CD4-positive, alpha-beta T cell treated with Interleukin-6 for 4 hours (primary cell): Measurements from ENCODE around the gene LRRC26.
A peak's percentile ranks its signal among the peaks of the same experiment; 100 is the strongest.

Source experiments
- DNase-seq: peaks from one replicate; pipeline ENCODE4 v3.0.0-alpha.2; 2020; ENCODE audit warnings: mixed read lengths

LRRC26 gene

DNA sequence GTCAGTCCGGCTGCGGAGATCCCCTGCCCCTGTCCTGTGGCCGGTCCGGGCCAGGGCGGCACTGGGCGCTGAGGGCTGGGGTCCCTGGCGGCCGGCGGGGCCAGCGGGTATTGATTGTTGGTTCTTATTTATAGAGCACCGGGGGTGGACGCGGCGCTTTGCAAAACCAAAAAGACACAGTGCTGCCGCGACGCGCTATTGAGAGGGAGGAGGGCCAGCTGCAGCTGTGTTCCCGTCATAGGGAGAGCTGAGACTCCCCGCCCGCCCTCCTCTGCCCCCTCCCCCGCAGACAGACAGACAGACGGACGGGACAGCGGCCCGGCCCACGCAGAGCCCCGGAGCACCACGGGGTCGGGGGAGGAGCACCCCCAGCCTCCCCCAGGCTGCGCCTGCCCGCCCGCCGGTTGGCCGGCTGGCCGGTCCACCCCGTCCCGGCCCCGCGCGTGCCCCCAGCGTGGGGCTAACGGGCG lies 2.5 kb downstream of the LRRC26 start:
- DNase-seq: no peak

DNA sequence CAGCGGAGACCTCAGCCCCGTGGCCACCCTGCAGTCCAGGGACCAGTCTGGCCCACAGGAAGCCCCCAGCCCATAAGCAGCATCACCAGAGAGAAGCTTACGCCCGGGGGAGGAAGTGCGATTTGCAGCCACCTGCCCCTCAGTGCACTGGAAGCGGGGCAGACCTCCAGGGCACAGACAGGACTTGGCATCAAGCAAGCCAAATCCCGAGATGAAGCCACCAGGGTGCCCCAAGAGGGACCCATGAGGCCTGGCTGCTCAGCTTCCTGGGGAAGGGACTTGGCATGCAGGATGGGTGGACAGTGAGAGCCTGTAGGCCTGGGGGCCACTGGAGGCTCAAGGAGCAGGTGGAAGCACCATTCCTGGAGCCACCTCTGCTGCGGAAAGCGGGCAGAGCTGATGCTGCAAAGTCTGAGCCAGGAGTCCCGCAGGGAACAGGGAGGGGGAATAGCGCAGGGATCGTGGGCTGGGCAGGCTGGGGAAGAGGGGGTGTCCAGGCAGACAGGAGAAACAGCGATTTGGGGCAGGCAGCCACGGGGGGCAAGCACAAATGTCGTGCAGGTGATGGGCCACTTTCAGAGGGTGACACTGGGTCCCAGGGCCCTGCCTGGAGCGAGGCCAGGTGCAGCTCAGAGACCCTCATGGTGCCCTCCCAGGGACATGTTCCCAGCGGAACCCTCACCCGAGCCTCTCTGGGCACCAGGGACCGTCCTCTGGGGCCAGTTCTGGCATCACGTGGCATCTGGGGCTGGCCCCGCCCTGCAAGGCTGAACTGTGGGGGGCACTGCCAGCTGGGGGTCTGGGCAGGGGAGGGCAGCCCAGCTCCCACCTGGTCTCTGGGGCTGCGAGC lies 3.2 kb downstream of the LRRC26 start:
- no peak for DNase-seq

DNA sequence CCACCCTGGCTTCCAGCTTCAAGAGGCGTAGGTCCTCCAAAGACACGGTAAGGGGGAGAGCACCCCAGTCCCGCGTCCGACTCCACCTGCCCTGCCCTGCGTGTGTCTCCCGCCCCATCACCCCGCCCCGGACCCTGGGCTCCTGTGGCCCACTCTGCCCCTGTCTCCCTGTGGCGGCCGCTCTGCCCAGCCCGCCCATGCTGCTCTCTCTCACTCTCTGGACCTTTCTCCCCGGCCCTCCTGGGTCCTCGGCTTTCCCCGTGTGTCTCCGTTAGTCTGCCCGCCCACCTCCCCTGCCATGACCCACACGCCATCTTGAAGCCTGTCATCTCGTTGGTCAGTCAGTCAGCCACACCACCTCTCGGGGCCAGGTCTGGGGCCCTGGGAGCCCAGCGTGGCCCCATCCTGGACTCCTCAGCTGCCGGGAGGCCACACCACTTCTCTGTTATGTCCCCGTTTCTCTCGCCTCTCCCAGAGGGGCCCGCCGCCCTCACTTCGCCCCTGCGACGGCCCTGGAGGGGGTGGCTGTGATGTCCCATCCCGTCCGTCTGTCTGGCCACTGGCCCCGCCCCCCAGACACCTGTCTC lies 4.5 kb downstream of the LRRC26 start:
- no peak for DNase-seq

DNA sequence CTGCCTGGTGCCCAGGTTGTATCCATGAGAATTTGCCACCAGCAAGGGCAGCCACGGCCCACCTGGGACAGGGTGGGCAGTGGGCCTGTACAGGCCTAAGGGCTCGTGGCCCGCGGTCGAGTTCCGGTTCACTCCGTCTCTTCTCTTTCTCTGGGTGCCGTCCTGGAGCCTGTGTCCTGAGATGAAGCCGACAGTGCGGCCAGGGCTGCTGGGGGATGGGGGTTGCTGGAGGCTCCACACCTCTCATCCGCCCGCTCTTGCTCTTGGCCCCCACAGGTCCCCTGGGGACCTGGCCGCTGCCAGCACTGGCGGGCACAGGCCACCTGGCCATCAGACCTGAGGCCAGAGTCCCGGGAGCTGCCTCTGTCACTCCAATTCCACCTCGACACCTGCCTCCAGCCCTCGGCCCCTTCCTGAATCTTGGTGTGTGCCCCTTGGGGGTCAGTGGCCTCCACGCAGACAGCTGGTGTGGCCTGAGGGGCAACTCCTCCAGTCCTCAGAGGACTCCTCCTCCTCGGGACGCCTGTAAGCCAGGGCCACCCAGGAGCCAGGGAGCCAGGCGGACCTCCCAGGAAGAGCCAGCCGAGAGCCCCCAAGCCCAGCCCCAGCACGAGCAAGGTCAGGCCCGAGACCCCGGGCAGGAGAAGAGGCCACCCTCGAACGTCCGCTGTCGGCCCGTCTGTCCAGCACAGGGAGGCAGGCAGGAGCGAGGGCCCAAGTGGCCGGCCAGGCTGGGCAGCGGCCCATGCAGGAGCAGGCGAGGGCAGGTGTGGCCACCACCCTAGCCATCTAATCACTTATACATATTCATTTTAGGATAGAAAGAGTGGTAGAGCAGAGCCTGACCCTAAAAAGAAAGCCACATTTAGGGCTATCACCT lies 5.2 kb downstream of the LRRC26 start:
- DNase-seq: no peak

DNA sequence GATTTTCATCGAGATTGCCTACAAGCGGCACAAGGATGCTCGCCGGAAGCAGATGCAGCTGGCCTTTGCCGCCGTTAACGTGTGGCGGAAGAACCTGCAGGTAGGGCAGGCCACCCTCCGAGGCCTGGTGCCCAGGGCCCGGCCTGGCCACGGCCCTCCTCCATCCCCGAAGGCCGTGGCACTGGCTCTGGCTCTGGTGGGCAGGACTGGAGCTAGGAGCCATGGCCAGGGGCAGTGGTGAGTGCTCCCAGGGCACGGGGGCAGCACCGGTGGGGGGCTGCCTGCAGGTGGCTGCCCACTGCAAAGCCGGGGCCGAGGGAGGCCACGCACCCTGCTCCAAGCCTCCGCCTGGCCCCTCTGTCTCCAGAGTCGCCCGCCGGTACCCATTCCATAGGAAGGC lies 6.0 kb downstream of the LRRC26 start:
- no peak for DNase-seq

DNA sequence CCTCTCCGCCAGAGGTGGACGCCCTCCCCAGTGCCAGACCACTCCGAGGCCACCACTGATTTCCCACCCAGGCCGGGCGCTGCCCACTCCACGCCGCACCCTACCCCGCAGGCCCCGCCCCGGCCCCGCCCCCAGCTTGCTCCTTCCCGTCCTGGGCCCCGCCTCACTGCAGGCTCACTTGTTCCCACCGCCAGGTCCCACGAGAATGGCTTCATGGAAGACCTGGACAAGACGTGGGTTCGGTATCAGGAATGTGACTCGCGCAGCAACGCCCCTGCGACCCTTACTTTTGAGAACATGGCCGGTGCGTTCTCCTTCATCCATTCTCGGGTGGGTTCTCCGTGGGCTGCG lies 6.5 kb downstream of the LRRC26 start:
- no peak for DNase-seq

DNA sequence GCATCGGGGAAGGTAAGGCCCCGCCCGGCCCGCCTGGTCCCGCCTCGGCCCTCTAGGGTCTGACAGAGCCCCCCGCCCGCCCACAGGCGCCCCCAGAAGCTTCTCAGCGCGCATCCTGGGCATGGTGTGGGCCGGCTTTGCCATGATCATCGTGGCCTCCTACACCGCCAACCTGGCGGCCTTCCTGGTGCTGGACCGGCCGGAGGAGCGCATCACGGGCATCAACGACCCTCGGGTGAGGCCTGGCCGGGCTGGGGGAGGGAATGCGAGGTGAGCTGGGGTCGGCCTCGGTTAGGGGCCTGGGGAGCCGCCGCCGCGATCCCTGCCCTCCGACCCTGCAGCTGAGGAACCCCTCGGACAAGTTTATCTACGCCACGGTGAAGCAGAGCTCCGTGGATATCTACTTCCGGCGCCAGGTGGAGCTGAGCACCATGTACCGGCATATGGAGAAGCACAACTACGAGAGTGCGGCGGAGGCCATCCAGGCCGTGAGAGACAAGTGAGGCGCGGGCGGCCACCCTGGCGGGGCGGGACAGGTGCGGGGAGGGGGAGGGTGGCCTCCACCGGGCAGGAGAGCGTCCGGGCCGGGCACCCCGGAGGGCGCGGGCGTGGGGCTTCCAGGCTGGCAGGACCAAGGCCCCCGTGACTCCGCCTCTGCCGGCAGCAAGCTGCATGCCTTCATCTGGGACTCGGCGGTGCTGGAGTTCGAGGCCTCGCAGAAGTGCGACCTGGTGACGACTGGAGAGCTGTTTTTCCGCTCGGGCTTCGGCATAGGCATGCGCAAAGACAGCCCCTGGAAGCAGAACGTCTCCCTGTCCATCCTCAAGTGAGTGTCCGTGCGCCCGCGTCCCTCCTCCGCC lies 7.1 kb downstream of the LRRC26 start:
- DNase-seq: peak; percentile 43

DNA sequence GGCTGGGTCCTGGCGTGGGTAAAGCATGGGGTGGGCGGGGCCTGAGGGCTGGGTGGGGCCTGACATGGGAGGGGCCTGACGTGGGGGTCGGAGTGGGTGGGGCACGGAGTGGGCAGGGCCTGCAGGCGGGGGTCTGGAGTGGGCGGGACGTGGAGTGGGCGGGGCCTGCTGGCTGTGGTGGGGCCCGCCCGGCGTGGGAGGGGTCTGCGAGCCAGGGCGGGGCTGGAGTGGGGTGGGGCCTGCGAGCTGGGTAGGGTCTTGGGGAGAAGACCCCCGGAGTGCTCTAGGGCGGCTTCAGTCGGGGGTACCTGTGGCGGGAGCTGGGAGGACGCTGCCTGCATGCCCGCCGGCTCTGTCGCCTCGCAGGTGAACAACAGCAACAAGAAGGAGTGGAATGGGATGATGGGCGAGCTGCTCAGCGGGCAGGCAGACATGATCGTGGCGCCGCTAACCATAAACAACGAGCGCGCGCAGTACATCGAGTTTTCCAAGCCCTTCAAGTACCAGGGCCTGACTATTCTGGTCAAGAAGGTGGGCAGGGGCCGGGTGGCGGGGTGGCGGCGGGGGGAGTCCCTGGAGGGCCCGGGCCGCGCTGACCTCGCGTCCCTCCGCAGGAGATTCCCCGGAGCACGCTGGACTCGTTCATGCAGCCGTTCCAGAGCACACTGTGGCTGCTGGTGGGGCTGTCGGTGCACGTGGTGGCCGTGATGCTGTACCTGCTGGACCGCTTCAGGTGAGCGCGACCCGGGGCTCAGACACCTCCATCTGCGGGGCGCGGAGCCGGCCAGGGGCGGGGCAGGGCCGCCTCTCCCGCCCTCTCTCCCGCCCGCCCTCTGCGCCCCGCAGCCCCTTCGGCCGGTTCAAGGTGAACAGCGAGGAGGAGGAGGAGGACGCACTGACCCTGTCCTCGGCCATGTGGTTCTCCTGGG lies 8.0 kb downstream of the LRRC26 start:
- no peak for DNase-seq

DNA sequence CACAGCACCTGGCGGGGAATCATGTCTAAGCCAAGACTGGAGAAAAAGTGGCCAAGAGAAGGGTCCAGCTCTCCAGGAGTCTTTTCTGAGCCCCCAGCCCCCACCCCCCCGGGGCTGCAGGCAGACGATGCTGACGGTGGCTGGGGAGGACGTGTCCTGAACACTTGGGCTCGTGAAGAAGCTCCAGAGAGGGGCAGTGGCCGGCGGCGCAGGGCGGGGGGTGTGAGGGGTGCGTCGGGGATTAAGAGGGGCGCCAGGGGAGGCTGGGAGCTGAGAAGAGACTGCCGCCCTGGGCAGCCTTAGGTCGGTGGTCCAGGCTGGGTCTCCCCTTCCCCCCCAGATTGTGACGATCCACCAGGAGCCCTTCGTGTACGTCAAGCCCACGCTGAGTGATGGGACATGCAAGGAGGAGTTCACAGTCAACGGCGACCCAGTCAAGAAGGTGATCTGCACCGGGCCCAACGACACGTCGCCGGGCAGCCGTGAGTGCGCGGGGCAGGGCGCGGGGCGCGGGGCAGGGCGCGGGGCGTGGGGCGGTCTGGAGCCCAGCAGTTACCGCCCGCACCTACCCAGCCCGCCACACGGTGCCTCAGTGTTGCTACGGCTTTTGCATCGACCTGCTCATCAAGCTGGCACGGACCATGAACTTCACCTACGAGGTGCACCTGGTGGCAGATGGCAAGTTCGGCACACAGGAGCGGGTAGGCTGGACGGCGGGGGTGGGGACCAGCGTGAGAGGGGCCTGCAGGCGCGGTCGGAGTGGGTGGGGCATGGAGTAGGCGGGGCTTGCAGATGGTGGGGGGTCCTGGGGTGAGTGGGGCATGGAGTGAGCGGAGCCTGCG lies 8.9 kb downstream of the LRRC26 start:
- DNase-seq: no peak

DNA sequence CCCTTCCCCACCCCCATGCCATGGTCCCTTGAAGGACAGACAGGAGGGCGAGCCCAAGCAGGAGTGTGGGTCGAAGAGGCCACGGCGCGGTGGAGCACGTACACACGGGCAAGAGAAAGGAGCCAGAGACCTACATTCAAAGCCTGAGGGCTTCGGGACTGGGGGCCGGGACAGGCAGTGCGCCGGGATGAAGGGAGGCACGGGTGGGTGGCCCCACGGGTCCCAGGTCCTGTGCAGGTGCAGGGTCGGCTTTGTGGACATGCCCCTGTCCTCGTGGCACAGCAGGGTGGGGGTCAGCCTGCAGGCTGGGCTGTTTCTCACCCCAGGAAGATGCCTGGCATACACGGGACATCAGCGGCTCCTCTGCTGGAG lies 9.8 kb downstream of the LRRC26 start:
- no peak for DNase-seq

DNA sequence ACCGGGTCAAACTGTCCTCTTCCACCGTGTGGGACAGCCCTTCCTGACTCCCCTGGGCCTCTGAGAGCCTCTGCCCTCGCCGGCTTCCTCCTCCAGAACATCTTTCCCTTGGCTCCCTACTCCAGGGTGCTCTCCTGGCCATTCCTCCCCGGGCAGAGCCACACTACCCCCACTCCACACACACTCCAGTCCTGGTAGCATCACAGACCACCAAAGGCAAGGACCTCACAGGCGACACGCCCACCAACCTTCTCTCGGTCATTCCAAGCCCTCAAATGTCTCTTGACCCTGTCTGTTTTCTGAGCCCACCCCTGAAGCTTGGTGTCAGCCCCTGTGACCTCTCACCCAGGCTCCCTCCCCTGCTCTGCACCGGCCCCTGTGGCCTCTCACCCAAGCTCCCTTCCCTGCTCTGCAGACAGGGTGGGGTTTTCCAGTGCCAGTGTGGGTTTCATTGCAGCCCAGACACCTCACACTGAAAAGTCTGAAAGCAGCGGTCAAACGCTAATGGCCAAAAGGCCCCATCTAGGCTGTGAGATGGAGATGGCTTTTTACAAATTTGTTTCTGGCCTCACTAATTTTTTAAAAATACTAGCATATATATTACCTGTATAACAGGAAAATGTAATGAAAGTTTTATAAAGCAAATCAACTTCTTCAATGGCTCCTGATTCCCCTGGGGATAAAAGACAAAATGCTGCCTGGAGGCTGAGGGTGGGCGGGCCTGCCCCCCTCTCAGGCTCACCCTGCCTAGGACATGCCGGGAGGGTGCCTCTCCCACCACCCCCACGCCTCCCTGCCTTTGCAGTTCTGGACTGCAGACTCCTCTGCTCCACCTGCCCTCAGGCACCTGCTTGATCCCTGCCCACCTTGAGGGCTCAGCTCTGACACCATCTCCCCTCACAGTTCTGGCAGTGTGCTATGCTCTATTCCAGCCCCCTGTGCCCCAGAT lies 10.5 kb downstream of the LRRC26 start:
- DNase-seq: no peak

DNA sequence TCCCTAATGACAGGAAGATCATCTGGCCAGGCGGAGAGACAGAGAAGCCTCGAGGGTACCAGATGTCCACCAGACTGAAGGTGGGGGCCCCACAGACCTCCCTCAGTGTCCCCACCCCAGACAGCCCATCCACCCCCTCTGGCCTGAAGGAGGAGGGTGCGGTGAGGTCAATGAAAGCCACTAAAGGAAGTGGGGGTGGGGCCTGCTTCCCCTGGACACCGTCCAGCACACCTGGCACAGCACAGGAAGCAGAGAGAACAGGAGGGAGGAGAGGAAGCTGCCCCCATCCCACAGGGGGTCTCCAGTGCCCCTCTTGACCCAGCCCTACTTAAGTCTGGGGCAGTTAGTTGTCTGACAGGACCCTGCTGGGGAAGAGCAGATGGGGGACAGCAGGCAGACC lies 11.2 kb downstream of the LRRC26 start:
- no peak for DNase-seq

DNA sequence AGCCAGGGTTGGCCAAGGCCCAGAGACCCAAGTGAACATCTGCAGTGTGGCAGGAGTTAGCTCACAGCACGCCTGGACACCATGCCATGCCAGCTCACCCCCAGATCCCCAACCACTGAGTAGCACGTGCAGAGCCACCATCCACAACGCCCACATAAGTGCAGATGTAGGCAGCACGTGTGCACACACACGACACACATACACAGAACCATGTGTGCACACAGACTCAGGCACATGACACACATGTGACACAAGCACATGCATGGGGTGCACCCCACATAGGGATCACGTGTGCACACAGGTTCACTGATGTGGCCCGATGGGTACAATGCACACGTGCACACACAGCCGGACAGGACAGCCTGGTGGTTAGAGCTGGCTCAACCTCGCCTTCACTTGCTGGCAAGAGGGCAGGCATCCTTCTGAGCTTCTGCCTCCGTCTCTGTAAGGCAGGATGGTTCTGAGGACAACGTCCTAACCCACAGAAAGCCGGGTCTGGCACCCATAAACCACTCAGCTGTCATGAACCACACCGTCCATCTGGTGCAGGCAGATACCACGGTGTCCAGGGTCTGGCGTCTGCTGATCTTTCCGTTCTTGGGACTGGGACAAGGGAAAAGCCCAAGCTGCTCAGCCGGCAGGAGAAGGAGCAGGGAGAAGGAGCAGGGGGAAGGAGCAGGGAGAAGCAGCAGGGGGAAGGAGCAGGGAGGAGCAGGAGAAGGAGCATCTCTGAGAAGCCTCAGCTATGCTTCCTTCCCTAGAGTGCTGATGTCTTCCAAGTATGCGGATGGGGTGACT lies 12.0 kb downstream of the LRRC26 start:
- DNase-seq: no peak

DNA sequence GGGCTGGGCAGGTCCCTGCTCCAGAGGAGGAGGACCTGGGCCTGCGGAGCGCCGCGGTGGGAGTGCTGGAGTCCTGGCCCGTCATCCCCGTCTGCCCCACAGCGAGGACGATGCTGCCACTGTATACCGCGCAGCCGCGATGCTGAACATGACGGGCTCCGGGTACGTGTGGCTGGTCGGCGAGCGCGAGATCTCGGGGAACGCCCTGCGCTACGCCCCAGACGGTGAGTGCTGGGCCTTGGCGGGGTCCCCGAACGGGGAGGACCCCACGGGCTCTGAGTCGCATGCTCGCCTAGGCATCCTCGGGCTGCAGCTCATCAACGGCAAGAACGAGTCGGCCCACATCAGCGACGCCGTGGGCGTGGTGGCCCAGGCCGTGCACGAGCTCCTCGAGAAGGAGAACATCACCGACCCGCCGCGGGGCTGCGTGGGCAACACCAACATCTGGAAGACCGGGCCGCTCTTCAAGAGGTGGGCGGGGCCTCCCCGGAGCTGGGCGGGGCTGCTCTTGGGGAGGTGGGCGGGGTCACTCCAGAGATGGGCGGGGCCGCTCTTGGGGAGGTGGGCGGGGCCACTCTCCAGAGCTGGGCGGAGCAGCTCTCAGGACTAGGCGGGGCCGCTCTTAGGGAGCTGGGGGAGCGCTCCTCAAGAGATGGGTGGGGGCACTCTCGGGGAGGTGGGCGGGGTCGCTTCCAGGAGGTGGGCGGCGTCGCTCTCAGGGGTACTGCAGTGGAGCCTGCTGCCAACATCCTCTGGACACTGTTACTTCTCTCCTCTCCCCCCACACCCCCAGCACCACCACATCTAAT lies 13.1 kb downstream of the LRRC26 start:
- DNase-seq: peak; percentile 50

DNA sequence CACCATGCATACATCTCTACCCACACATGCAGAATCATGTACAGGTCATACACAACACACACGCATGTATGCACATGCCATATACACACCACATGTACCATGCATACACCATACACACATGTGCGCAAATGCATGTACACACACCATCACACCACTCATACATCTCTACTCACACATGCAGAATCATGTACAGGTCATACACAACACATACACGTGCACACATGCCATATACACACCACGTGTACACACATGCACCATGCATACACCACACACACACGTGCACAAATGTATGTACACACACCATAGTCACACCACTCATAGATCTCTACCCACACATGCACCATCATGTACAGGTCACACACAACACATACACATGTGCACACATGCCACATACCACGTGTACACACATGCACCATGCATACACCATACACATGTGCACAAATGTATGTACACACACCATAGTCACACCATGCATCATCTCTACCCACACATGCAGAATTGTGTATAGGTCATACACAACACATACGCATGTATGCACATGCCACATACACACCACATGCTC lies 16.9 kb downstream of the LRRC26 start:
- no peak for DNase-seq

DNA sequence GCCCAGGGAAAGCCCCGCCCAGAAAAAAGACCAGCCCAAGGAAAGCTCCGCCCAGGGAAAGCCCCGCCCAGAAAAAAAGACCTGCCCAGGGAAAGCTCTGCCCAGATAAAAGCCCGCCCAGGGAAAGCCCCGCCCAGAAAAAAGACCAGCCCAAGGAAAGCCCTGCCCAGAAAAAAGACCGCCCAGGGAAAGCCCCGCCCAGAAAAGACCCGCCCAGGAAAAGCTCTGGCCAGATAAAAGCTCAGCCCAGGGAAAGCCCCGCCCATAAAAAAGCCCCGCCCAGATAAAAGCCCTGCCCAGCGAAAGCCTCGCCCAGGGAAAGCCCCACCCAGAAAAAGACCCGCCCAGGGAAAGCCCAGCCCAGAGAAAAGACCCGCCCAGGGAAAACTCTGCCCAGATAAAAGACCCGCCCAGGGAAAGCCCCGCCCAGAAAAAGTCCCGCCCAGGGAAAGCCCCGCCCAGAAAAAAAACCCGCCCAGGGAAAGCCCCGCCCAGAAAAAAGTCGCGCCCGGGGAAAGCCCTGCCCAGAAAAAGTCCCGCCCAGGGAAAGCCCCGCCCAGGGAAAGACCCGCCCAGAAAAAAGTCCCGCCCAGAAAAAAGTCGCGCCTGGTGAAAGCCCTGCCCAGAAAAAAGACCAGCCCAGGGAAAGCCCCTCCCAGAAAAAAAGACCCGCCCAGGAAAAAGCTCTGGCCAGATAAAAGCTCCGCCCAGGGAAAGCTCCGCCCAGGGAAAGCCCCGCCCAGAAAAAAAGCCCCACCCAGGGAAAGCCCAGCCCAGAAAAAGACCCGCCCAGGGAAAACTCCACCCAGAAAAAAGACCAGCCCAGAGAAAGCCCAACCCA lies 19.0 kb downstream of the LRRC26 start:
- DNase-seq: no peak
